NCI-H2196 treated with DMSO at 0.1 percent for 48 hours (cell line): ENCODE measurements around the gene SMIM10L1.

Experiments used
- DNase-seq: peaks from one replicate; lab custom pipeline; 2025; ENCODE audit not compliant: unreplicated experiment; lab: John Stamatoyannopoulos, UW

Gene SMIM10L1

DNA sequence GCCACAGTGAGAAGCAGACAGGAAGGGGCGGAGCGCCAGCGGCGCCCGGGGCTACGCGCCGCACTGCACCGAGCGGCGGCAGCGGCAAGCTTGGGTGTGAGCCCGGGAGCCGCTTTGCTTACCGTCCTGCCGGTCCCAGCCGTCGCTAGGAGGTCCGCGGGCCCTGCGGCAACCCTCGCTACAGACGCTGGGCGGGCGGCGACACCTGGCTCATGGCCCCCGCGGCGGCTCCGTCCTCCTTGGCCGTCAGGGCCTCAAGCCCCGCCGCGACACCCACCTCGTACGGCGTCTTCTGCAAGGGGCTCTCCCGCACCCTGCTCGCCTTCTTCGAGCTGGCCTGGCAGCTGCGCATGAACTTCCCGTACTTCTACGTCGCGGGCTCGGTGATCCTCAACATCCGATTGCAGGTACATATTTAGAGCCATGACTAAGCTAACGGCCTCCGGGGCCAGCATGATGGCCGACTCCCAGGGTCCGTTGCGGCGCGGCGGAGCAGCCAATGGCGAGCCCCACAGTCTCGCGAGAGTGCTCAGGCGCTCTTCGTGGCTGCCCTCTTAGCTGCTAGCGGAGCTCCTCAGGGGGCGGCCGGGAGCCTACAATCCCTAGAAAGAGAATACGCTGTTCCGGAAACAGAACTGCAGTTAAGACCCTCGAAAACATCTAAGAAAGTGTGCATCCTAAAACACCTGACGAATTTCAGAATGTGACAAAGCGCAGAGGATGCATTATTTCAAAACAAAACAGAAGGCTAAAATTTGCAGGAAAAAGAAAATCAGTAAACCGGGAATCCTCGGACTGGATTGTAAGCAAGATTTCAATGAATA lies at the start of gene SMIM10L1:
Gene SMIM10L1 (plus strand): TSS at position 50 of the 824 bp plus-strand sequence. CDS start 163 bp downstream, at position 213.
- DNase-seq: peak; percentile 52

DNA sequence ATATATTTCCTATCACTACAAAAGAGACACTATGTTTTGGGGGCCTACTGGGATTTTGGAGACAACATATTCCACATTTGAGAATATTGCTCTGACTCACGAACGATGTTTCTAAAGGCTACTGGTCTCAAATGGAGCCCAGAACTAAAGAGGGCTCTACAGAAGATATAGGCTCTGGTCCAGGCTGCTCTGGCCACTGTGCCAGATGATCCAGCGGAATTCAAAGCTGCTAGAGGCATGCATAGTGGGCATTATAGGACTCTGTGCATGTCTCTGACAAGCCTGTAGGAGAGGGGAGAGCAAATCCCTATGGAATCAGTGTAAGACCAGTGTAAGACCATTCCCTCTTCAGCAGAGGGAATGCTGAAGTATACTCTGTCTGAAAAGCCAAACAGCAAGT lies 40.6 kb upstream of the SMIM10L1 start:
- no peak for DNase-seq

DNA sequence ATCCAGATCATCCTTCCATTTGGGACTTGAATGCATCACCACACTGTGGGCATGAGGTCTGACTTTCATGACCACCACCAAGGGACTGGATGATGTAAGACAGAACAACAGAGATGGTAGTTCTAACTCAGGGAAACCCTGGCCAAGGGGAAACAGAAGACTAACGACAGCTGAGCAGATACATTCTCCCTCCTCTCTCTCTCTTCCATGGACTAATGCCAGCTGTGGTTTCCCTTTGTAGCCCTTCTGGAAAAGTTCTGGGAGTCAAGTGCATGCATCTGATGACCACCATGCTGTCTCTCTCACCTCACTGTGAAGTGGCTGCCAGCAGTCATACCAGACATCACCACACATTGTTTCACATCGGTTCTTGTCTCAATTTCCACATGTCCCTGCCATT lies 40.0 kb upstream of the SMIM10L1 start:
- no peak for DNase-seq

DNA sequence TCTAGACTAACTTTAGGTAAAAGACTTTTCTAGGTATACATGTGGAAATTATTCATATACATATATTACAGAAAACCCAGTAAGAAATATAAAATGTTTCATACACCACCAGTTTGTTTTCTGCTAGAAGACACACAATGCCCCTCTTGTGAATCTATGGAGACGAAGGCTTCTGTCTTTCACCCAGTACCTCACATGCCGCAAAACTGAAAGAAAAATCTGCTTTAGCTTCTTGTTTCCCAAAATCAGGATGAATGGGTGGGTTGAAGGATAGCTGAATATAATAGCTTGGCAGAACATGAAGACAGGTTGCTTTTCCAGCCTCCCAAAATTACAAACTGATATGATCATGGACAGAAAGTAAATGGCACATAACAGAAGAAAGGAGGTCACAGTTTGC lies 37.8 kb upstream of the SMIM10L1 start:
- no peak for DNase-seq

- no peak for DNase-seq
These were observed 37.2 kb upstream of the SMIM10L1 start for GRCh38 chr12:11133816-11134215.

- no peak for DNase-seq
These were observed 36.7 kb upstream of the SMIM10L1 start, which contains the start of gene TAS2R30 for GRCh38 chr12:11134305-11134704. Gene TAS2R30 (minus strand): TSS chr12:11134644. CDS start chr12:11134244, 400 bp downstream.

DNA sequence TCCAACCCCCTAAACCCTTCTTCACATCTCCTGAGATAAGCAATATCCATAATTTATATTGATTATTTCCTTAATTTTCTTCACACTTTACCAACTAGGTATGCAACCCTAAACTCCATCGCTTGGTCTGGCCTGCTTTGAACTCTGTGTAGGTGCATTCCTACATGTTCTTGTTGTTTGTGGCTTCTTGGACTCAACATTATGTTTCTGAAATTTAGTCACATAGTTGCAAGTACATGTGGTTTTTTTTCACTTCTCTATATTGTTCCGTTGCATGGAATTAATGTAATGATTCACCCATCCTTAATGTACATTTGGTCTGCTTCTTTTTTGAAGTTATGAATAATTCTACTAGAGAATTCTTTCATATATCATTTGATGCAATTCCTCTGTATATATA lies 34.9 kb upstream of the SMIM10L1 start:
- DNase-seq: no peak

GRCh38 chr12:11143352-11143751 lies 27.6 kb upstream of the SMIM10L1 start:
- DNase-seq: no peak

GRCh38 chr12:11144297-11144696 lies 26.7 kb upstream of the SMIM10L1 start:
- no peak for DNase-seq

- DNase-seq: no peak
These were observed 23.6 kb upstream of the SMIM10L1 start for GRCh38 chr12:11147420-11147819.

DNA sequence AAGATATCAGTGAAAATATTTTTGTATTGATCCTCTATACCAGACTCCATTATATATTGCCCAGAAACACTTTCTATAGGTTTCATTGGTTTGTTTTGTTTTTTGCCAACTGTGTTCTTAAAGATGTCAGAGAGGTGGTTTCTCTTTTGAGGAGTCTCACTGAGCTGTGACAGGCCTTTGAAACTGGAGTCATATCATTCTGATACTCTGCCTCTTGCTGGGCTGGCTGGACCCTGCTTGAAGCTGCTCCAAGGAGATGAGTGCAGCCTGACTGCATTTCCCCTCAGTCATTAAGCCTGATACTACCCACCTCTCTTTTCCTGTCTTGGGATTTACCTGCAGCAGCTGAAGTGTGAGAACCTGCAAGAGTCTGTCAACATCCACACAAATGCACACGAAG lies 20.2 kb upstream of the SMIM10L1 start:
- DNase-seq: no peak

- no peak for DNase-seq
These were observed 18.3 kb upstream of the SMIM10L1 start for GRCh38 chr12:11152725-11153124.

- DNase-seq: no peak
These were observed 16.5 kb upstream of the SMIM10L1 start for GRCh38 chr12:11154400-11154925.

GRCh38 chr12:11158885-11159444 lies 12.0 kb upstream of the SMIM10L1 start:
- DNase-seq: no peak

DNA sequence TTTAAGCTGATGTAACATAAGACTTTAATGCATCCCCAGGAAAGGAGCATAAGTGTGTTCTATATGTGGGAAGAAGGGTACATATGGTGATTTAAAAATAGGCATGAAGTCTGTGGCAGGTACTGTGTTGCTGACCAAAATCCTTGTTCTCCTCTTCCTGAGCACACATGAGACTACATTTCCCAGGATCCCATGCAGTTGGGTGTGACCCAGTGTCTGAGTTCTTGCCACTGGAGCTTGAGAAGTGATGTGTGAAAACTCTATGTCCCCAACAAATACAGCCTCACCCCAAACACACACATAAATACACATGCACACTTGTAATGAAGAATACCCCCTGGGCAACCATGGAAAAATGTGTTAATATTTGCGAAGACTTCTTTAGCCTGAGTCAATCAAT lies 8.5 kb upstream of the SMIM10L1 start:
- DNase-seq: no peak

DNA sequence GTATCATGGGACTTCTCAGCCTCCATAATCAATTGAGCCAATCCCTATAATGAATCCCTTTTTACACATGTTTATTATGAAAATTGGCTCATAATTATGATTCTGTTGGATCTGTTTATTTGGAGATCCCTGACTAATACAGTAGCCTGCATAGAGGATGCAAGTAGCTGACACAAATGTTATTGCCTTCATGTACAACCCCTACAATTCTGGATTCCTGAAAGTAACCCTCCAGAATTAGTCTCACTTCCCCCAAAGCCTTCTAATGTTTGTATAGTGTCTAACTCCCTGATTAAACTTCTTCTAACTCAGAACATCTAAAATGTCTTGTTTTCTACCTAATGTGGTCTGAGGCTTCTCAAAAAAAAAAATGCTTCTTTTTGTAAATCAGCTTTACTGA lies 6.6 kb upstream of the SMIM10L1 start:
- DNase-seq: no peak

- no peak for DNase-seq
These were observed 4.7 kb upstream of the SMIM10L1 start for GRCh38 chr12:11166300-11166699.

DNA sequence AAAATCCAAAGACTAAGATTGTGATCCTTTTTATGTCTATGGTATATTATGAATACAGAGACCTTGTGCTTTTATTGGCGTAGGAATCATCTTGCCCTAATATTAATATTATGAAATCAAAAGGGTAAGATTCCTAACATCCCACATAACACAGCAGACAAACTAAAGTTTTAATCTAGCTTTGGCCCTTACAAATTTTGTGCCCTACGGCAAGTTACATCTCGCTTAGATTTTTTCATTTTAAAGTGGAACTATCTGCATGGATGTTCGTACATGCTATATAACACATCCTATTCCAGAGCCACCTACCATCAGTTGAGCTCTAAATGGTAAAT lies 217 bp upstream of the SMIM10L1 start:
- no peak for DNase-seq

- no peak for DNase-seq
These were observed 1.1 kb downstream of the SMIM10L1 start for GRCh38 chr12:11171969-11172675.

GRCh38 chr12:11174022-11174421 lies 3.0 kb downstream of the SMIM10L1 start:
- DNase-seq: no peak

DNA sequence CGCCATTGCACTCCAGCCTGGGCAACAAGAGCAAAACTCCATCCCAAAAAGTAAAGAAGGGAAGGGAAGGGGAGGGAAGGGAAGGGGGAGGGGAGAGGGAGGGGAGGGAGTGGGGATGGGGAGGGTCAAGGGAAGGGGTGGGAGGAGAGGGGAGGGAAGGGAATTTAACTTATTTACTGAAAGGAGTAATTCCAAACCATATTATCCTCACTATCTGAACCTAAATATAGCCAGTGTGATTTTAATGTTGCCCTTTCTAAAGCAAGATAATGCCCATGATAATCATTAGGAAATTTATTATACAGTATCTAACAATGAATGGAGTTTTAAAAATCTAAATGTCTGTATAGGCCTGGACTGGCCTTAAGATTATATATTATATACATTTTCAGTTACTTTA lies 7.3 kb downstream of the SMIM10L1 start:
- no peak for DNase-seq

DNA sequence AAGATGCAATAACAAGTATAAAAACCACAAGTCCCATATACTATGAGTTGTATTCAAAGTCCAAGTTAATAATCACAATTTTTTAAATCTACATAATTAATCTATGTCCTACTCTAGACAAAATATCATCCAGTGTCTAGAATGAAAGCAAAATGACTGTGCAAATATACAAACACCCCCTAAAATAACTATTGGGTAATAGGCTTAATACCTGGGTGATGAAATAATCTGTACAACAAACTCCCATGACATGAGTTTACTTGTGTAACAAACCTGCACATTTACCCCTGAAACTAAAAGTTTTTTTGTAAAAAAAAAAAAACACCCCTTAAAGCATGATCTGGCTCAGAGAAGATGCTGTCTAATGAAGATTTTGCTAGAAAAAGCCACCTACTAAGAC lies 11.5 kb downstream of the SMIM10L1 start:
- no peak for DNase-seq
